Measurements from ENCODE around the gene DCC.

Gene DCC

GRCh38 chr18:52370841-52371240 is 30.8 kb downstream of the DCC start:
- no peaks in the 10 kb centered on the region for H3K79me1 ChIP-seq (replicated peaks; ENCODE audit: low read length, poor library complexity, severe bottlenecking)
- no peak for DNase-seq
- H3K9me3 ChIP-seq (ENCODE audit: control insufficient read depth, low read length): no peaks in the 10 kb centered on the region
- no peaks in the 10 kb centered on the region for H3K4me1 ChIP-seq (ENCODE audit: control insufficient read depth, insufficient read depth, low read depth, low read length)
- no peak overlapping the region for H2AK5ac ChIP-seq (ENCODE audit: low read length, severe bottlenecking)
- H4K91ac ChIP-seq (ENCODE audit: low read length): no peak overlapping the region
- no CpG with 5 or more reads among the region's 2 CpGs for WGBS
- H2AFZ ChIP-seq (ENCODE audit: low read depth, low read length): no peak overlapping the region
- H3K27ac ChIP-seq (ENCODE audit: low read length, poor library complexity, severe bottlenecking): no peak overlapping the region
- H3K4me2 ChIP-seq (ENCODE audit: low read length, poor library complexity, severe bottlenecking): no peak overlapping the region
- H3K18ac ChIP-seq (ENCODE audit: low read depth in 1 of 2, low read length in 2 of 2): no peak overlapping the region
- no peak overlapping the region for H2BK12ac ChIP-seq (ENCODE audit: low read length in 2 of 2)
- H3K23ac ChIP-seq (ENCODE audit: low read length in 2 of 2): no peak overlapping the region
- H2BK5ac ChIP-seq (ENCODE audit: low read depth, low read length, poor library complexity, severe bottlenecking): no peak overlapping the region
- H3K9ac ChIP-seq (ENCODE audit: low read length): no peak overlapping the region
- no peaks in the 10 kb centered on the region for H3K27me3 ChIP-seq (ENCODE audit: control insufficient read depth in 1 of 2, insufficient read depth in 1 of 2, low read length in 2 of 2)
- no peak overlapping the region for H3K4me3 ChIP-seq (ENCODE audit: insufficient read depth in 1 of 2, low read depth in 1 of 2, low read length in 2 of 2)
- H2BK120ac ChIP-seq (ENCODE audit: low read depth, low read length): no peak overlapping the region
- no peak overlapping the region for H2BK15ac ChIP-seq (ENCODE audit: low read depth, poor library complexity, severe bottlenecking)
- H3K36me3 ChIP-seq (ENCODE audit: control insufficient read depth in 1 of 2, insufficient read depth in 2 of 2, low read depth in 1 of 2, low read length in 2 of 2): no peaks in the 10 kb centered on the region
- H3K14ac ChIP-seq (ENCODE audit: low read length in 2 of 2): no peak overlapping the region
- H3K4ac ChIP-seq (ENCODE audit: low read depth in 1 of 2, low read length in 2 of 2): no peak overlapping the region
- no peak overlapping the region for H4K8ac ChIP-seq (ENCODE audit: low read length)

- no CpG with 5 or more reads among the region's 1 CpG for WGBS
- H3K18ac ChIP-seq (ENCODE audit: low read depth in 1 of 2, low read length in 2 of 2): no peak overlapping the region
These were observed 36.1 kb downstream of the DCC start for GRCh38 chr18:52376104-52376503.

DNA sequence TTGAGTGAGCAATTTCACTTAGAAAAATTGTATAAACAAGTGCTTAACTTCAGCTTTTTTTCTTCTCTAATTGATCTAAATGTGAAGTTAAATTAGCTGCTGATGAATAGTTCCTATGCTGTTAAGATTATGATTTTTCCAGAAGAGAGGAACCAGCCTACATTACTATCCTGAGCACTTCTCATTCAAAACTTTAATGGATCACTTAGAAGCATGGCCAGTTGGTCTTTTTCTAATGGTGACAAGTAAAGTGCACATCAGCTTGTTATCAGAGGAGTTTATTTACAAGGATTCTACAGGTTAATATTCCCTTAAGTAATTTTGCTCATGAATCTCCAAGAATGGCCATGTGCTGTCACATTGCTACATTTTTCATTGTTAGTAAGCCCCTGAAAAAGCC is 37.1 kb downstream of the DCC start:
- no peak overlapping the region for H2BK12ac ChIP-seq (ENCODE audit: low read length in 2 of 2)
- no peak overlapping the region for H2AFZ ChIP-seq (ENCODE audit: low read depth, low read length)
- no peaks in the 10 kb centered on the region for H3K27me3 ChIP-seq (ENCODE audit: control insufficient read depth in 1 of 2, insufficient read depth in 1 of 2, low read length in 2 of 2)
- H2AK5ac ChIP-seq (ENCODE audit: low read length, severe bottlenecking): no peak overlapping the region
- H3K14ac ChIP-seq (ENCODE audit: low read length in 2 of 2): no peak overlapping the region
- no peak overlapping the region for H3K4me2 ChIP-seq (ENCODE audit: low read length, poor library complexity, severe bottlenecking)
- no peak overlapping the region for H3K9ac ChIP-seq (ENCODE audit: low read length)
- no peak for DNase-seq
- H4K8ac ChIP-seq (ENCODE audit: low read length): no peak overlapping the region
- H3K4me3 ChIP-seq (ENCODE audit: insufficient read depth in 1 of 2, low read depth in 1 of 2, low read length in 2 of 2): no peak overlapping the region
- no peak overlapping the region for H3K4ac ChIP-seq (ENCODE audit: low read depth in 1 of 2, low read length in 2 of 2)
- H3K27ac ChIP-seq (ENCODE audit: low read length, poor library complexity, severe bottlenecking): no peak overlapping the region
- H3K18ac ChIP-seq (ENCODE audit: low read depth in 1 of 2, low read length in 2 of 2): no peak overlapping the region
- no peaks in the 10 kb centered on the region for H3K4me1 ChIP-seq (ENCODE audit: control insufficient read depth, insufficient read depth, low read depth, low read length)
- no peaks in the 10 kb centered on the region for H3K79me1 ChIP-seq (replicated peaks; ENCODE audit: low read length, poor library complexity, severe bottlenecking)
- H3K23ac ChIP-seq (ENCODE audit: low read length in 2 of 2): no peak overlapping the region
- no peak overlapping the region for H2BK120ac ChIP-seq (ENCODE audit: low read depth, low read length)
- no peaks in the 10 kb centered on the region for H3K9me3 ChIP-seq (ENCODE audit: control insufficient read depth, low read length)
- no peak overlapping the region for H4K91ac ChIP-seq (ENCODE audit: low read length)
- no peaks in the 10 kb centered on the region for H3K36me3 ChIP-seq (ENCODE audit: control insufficient read depth in 1 of 2, insufficient read depth in 2 of 2, low read depth in 1 of 2, low read length in 2 of 2)
- no peak overlapping the region for H2BK5ac ChIP-seq (ENCODE audit: low read depth, low read length, poor library complexity, severe bottlenecking)
- H2BK15ac ChIP-seq (ENCODE audit: low read depth, poor library complexity, severe bottlenecking): no peak overlapping the region

More at GRCh38 chr18:52376104-52376503, 36.1 kb downstream of the DCC start:
- Histone ChIP-seq H3K23ac (ENCODE audit: low read length in 2 of 2) (no peak overlapping the region), H3K14ac (ENCODE audit: low read length in 2 of 2) (no peak overlapping the region), H3K4me1 (ENCODE audit: control insufficient read depth, insufficient read depth, low read depth, low read length) (no peaks in the 10 kb centered on the region), H3K27ac (ENCODE audit: low read length, poor library complexity, severe bottlenecking) (no peak overlapping the region), H2BK120ac (ENCODE audit: low read depth, low read length) (no peak overlapping the region), H3K9ac (ENCODE audit: low read length) (no peak overlapping the region), H2AFZ (ENCODE audit: low read depth, low read length) (no peak overlapping the region), H2AK5ac (ENCODE audit: low read length, severe bottlenecking) (no peak overlapping the region), H3K79me1 (replicated peaks; ENCODE audit: low read length, poor library complexity, severe bottlenecking) (no peaks in the 10 kb centered on the region), H3K4me2 (ENCODE audit: low read length, poor library complexity, severe bottlenecking) (no peak overlapping the region), H3K4me3 (ENCODE audit: insufficient read depth in 1 of 2, low read depth in 1 of 2, low read length in 2 of 2) (no peak overlapping the region), H3K27me3 (ENCODE audit: control insufficient read depth in 1 of 2, insufficient read depth in 1 of 2, low read length in 2 of 2) (no peaks in the 10 kb centered on the region), H2BK12ac (ENCODE audit: low read length in 2 of 2) (no peak overlapping the region), H2BK15ac (ENCODE audit: low read depth, poor library complexity, severe bottlenecking) (no peak overlapping the region), H4K8ac (ENCODE audit: low read length) (no peak overlapping the region), H3K36me3 (ENCODE audit: control insufficient read depth in 1 of 2, insufficient read depth in 2 of 2, low read depth in 1 of 2, low read length in 2 of 2) (no peaks in the 10 kb centered on the region), H3K4ac (ENCODE audit: low read depth in 1 of 2, low read length in 2 of 2) (no peak overlapping the region), H4K91ac (ENCODE audit: low read length) (no peak overlapping the region), H2BK5ac (ENCODE audit: low read depth, low read length, poor library complexity, severe bottlenecking) (no peak overlapping the region), H3K9me3 (ENCODE audit: control insufficient read depth, low read length) (no peaks in the 10 kb centered on the region)
- no peak for DNase-seq

GRCh38 chr18:52386306-52386705 is 46.3 kb downstream of the DCC start:
- DNase-seq: no peak
- Histone ChIP-seq H3K23ac (ENCODE audit: low read length in 2 of 2) (no peak overlapping the region), H3K27me3 (ENCODE audit: control insufficient read depth in 1 of 2, insufficient read depth in 1 of 2, low read length in 2 of 2) (no peaks in the 10 kb centered on the region), H2AK5ac (ENCODE audit: low read length, severe bottlenecking) (no peak overlapping the region), H3K9ac (ENCODE audit: low read length) (no peak overlapping the region), H3K27ac (ENCODE audit: low read length, poor library complexity, severe bottlenecking) (no peak overlapping the region), H2BK5ac (ENCODE audit: low read depth, low read length, poor library complexity, severe bottlenecking) (no peak overlapping the region), H3K9me3 (ENCODE audit: control insufficient read depth, low read length) (no peaks in the 10 kb centered on the region), H3K79me1 (replicated peaks; ENCODE audit: low read length, poor library complexity, severe bottlenecking) (no peaks in the 10 kb centered on the region), H3K18ac (ENCODE audit: low read depth in 1 of 2, low read length in 2 of 2) (no peak overlapping the region), H2BK120ac (ENCODE audit: low read depth, low read length) (no peak overlapping the region), H2AFZ (ENCODE audit: low read depth, low read length) (no peak overlapping the region), H3K4ac (ENCODE audit: low read depth in 1 of 2, low read length in 2 of 2) (no peak overlapping the region), H4K8ac (ENCODE audit: low read length) (no peak overlapping the region), H2BK15ac (ENCODE audit: low read depth, poor library complexity, severe bottlenecking) (no peak overlapping the region), H3K4me2 (ENCODE audit: low read length, poor library complexity, severe bottlenecking) (no peak overlapping the region), H3K14ac (ENCODE audit: low read length in 2 of 2) (no peak overlapping the region), H3K4me1 (ENCODE audit: control insufficient read depth, insufficient read depth, low read depth, low read length) (no peaks in the 10 kb centered on the region), H2BK12ac (ENCODE audit: low read length in 2 of 2) (no peak overlapping the region), H3K4me3 (ENCODE audit: insufficient read depth in 1 of 2, low read depth in 1 of 2, low read length in 2 of 2) (no peak overlapping the region), H4K91ac (ENCODE audit: low read length) (no peak overlapping the region), H3K36me3 (ENCODE audit: control insufficient read depth in 1 of 2, insufficient read depth in 2 of 2, low read depth in 1 of 2, low read length in 2 of 2) (no peaks in the 10 kb centered on the region)

Measured in mesenchymal stem cell (in vitro differentiated cells and primary cell).